Panc1 (cell line): ENCODE results near the gene MYRIP. TPM values are rescaled to one million over a fixed set of nuclear protein-coding genes. Genes with fewer than 3 reads are reported as not detected.
A peak's percentile ranks its signal among the peaks of the same experiment; 100 is the strongest.
"Not testable (repeated sequence)": the region's sequence is repeated elsewhere in the genome, so short reads cannot be mapped to it uniquely, and the experiment has no call there.

Source experiments
- ATAC-seq: fragments of 200-7000 bp; cut with Tn5 transposase; 2 replicates; pipeline ENCODE4 v1.9.1; 2020; ENCODE audit warnings: mild to moderate bottlenecking, moderate library complexity
- BruUV-seq: library from RNA; stranded (reverse); fragments of 400-500 nt; replicated peaks from 2 replicates; lab custom pipeline; 2021; lab: Mats Ljungman, UMichigan
- CTCF ChIA-PET: fragments of 300-600 bp; sonication (Branson Sonifier 250); formaldehyde crosslinking; loops from one replicate; lab custom pipeline; 2022; ENCODE audit warnings: antibody characterized with exemption; lab: Charles Lee
- POLR2A ChIA-PET: fragments of 300-600 bp; sonication (Branson Sonifier 250); formaldehyde crosslinking; loops from one replicate; lab custom pipeline; 2022; ENCODE audit warnings: antibody characterized with exemption; lab: Charles Lee
- DNase-seq: peaks from one replicate; pipeline ENCODE4 v3.0.0-alpha.2; 2010; ENCODE audit warnings: low read depth, low spot score
- H3K27ac ChIP-seq: 2 replicates; pipeline ENCODE4 v1.5.1; 2011; ENCODE audit warnings: mild to moderate bottlenecking, low read length, inconsistent platforms
- H3K27me3 ChIP-seq: fragments of 200-500 bp; sonication (Bioruptor generic); 2 replicates; pipeline ENCODE4 v1.6.0; 2014; ENCODE audit warnings: low read length, inconsistent platforms; ENCODE audit not compliant: control insufficient read depth, insufficient read depth
- H3K36me3 ChIP-seq: fragments of 200-500 bp; sonication (Bioruptor generic); 2 replicates; pipeline ENCODE4 v1.5.1; 2014; ENCODE audit warnings: inconsistent platforms, mild to moderate bottlenecking, low read length, moderate library complexity; ENCODE audit not compliant: control insufficient read depth, insufficient read depth
- H3K4me1 ChIP-seq: 2 replicates; pipeline ENCODE4 v1.5.1; 2011; ENCODE audit warnings: inconsistent platforms, mild to moderate bottlenecking, low read length, moderate library complexity; ENCODE audit not compliant: control insufficient read depth, insufficient read depth
- H3K4me3 ChIP-seq, 2 experiments: 2 replicates each; pipeline ENCODE4 v1.5.1; 2011 to 2012; ENCODE audit warnings: low read depth in 2 of 2, low read length in 2 of 2, mild to moderate bottlenecking in 2 of 2, inconsistent platforms in 1 of 2, moderate library complexity in 1 of 2
- H3K9me3 ChIP-seq: fragments of 200-500 bp; sonication (Bioruptor generic); 2 replicates; pipeline ENCODE4 v1.5.1; 2014; ENCODE audit warnings: low read depth, mild to moderate bottlenecking, inconsistent platforms, low read length, moderate library complexity; ENCODE audit not compliant: control insufficient read depth, insufficient read depth
- POLR2AphosphoS5 ChIP-seq: IDR thresholded peaks from 2 replicates; pipeline ENCODE4 v1.6.1; 2012; ENCODE audit warnings: mild to moderate bottlenecking, low read depth, low read length, moderate library complexity
- SIN3A ChIP-seq: IDR thresholded peaks from 2 replicates; pipeline ENCODE4 v1.6.1; 2012; ENCODE audit warnings: low read depth, mild to moderate bottlenecking, low read length, moderate library complexity, borderline replicate concordance; ENCODE audit not compliant: insufficient read depth
- TCF7L2 ChIP-seq: IDR thresholded peaks from 2 replicates; pipeline ENCODE4 v1.6.1; 2011; ENCODE audit warnings: mild to moderate bottlenecking, low read depth, low read length, inconsistent platforms
- in situ Hi-C: cut with HindIII; loops from 2 replicates; pipeline ENCODE4 v1.10.0; 2016; ENCODE audit warnings: low sequenced_read_pairs, low pct_unique_long_range_greater_than_20kb
- intact Hi-C: fragments of 100-400 bp; cut with micrococcal nuclease; formaldehyde crosslinking; loops from one replicate; pipeline ENCODE4 v1.10.0; 2022; ENCODE audit not compliant: unreplicated experiment
- total RNA-seq: library from RNA; stranded (reverse); gene quantifications from one replicate; pipeline ENCODE4 v1.2.1, GENCODE V29; 2021; ENCODE audit not compliant: unreplicated experiment
- TF ChIP-seq, protein P1 (sequence below): fragments of 450-650 bp; IDR thresholded peaks from 2 replicates; pipeline ENCODE4 v1.5.1; 2017; ENCODE audit warnings: mild to moderate bottlenecking
- TF ChIP-seq, protein P2 (sequence below), 2 experiments: IDR thresholded peaks; 2 replicates each; pipeline ENCODE4 v1.6.1; 2011 to 2012; ENCODE audit warnings: low read depth in 2 of 2, control low read depth in 1 of 2, low read length in 1 of 2, mild to moderate bottlenecking in 1 of 2, moderate library complexity in 1 of 2; ENCODE audit not compliant: insufficient read depth in 1 of 2

Gene MYRIP
- total RNA-seq, 1 experiment from 2014 or later: 0.59 TPM

DNA sequence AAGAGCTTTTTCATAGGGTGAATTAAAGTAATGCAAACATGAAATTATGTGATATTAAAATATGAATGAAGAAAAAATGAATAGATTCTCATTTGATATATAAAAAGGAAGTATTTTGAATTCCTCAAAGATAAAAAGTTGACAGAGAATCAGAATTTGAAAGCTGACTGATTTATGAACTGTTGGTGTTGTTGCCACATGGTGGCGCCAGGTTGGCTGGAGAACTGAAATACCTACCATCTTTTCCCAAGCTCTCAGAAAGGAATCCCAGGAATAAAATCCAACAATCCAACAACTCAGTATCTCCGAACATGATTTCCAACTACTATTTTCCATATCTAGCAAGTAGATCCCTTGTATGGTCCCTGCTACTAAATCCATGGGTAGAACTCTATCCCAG lies 3.1 kb downstream of the MYRIP start:
- intact Hi-C loops (loop anchor here (10.0 kb wide), 1 partner anchor 362 kb away; no protein-coding TSS in a partner anchor), in situ Hi-C loops (no loop called here)
- Histone ChIP-seq H3K4me1 (no peaks in the 10 kb centered on the region), H3K36me3 (no peaks in the 10 kb centered on the region), H3K4me3 (no peak overlapping the region), H3K9me3 (no peaks in the 10 kb centered on the region), H3K27me3 (no peaks in the 10 kb centered on the region), H3K27ac (no peak overlapping the region)
- ChIA-PET CTCF (no interaction called here), POLR2A (no interaction called here)
- BruUV-seq: no TSS peak
- TF ChIP-seq TCF7L2: no peak
- TF ChIP-seq, protein P1, sequence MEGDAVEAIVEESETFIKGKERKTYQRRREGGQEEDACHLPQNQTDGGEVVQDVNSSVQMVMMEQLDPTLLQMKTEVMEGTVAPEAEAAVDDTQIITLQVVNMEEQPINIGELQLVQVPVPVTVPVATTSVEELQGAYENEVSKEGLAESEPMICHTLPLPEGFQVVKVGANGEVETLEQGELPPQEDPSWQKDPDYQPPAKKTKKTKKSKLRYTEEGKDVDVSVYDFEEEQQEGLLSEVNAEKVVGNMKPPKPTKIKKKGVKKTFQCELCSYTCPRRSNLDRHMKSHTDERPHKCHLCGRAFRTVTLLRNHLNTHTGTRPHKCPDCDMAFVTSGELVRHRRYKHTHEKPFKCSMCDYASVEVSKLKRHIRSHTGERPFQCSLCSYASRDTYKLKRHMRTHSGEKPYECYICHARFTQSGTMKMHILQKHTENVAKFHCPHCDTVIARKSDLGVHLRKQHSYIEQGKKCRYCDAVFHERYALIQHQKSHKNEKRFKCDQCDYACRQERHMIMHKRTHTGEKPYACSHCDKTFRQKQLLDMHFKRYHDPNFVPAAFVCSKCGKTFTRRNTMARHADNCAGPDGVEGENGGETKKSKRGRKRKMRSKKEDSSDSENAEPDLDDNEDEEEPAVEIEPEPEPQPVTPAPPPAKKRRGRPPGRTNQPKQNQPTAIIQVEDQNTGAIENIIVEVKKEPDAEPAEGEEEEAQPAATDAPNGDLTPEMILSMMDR: peak; percentile 56
- ATAC-seq (no peak), DNase-seq (no peak)

DNA sequence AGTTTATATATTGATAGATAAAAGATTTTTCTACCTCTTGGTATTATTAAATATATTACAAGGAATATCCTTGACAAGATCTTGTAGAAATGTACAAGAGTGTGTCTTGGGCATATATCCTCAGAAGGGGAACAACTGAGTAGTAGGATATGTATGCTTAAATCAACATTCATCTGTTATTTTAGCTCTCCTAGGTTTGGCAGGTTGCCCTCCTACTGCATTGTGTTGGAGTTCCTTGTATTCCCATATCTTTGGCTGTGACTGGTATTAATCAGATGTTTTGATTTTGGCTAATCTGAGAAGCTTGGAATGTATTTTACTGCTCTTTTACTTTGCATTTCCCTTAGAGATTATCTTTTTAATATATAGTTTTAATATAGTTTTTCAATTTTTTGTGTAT lies 4.6 kb downstream of the MYRIP start:
- no peaks in the 10 kb centered on the region for H3K27me3 ChIP-seq

DNA sequence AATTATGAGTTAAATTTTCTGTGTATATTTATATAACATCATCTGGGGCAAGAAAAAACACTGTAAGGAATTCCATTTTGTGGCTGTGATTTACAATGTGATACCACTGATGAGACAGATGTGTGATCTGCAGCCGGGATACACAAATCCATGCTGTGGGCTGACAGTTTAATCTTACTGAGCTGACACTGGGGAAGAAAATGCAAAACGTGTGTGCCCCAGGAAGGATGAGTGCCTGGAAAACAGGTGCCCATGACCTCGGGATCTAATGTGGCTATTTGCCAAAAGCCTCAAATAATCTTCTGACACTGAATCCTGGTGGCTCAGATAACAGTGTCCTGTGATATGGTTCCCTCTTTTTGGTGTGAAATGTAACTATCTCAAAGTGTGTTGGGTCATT lies 10.5 kb downstream of the MYRIP start:
- Histone ChIP-seq H3K4me1 (no peaks in the 10 kb centered on the region), H3K27me3 (no peaks in the 10 kb centered on the region), H3K36me3 (no peaks in the 10 kb centered on the region), H3K27ac (no peak overlapping the region), H3K4me3 (no peak overlapping the region), H3K9me3 (no peaks in the 10 kb centered on the region)
- no TSS peak for BruUV-seq
- in situ Hi-C loops: no loop called here
- CTCF ChIA-PET: no interaction called here
- intact Hi-C loops: loop anchor here (10.0 kb wide), 1 partner anchor 355 kb away; no protein-coding TSS in a partner anchor
- POLR2A ChIA-PET: no interaction called here
- ATAC-seq (no peak), DNase-seq (no peak)
- TF ChIP-seq TCF7L2: no peak
- TF ChIP-seq, protein P1: no peak
- no peak for TF ChIP-seq SIN3A
- TF ChIP-seq, protein P2, sequence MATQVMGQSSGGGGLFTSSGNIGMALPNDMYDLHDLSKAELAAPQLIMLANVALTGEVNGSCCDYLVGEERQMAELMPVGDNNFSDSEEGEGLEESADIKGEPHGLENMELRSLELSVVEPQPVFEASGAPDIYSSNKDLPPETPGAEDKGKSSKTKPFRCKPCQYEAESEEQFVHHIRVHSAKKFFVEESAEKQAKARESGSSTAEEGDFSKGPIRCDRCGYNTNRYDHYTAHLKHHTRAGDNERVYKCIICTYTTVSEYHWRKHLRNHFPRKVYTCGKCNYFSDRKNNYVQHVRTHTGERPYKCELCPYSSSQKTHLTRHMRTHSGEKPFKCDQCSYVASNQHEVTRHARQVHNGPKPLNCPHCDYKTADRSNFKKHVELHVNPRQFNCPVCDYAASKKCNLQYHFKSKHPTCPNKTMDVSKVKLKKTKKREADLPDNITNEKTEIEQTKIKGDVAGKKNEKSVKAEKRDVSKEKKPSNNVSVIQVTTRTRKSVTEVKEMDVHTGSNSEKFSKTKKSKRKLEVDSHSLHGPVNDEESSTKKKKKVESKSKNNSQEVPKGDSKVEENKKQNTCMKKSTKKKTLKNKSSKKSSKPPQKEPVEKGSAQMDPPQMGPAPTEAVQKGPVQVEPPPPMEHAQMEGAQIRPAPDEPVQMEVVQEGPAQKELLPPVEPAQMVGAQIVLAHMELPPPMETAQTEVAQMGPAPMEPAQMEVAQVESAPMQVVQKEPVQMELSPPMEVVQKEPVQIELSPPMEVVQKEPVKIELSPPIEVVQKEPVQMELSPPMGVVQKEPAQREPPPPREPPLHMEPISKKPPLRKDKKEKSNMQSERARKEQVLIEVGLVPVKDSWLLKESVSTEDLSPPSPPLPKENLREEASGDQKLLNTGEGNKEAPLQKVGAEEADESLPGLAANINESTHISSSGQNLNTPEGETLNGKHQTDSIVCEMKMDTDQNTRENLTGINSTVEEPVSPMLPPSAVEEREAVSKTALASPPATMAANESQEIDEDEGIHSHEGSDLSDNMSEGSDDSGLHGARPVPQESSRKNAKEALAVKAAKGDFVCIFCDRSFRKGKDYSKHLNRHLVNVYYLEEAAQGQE (IDR thresholded peaks at IDR 0.05; ENCODE audit: insufficient read depth in 1 of 2, low read depth in 2 of 2, low read length in 1 of 2): no peak
- no peak for TF ChIP-seq POLR2AphosphoS5

More for the DNA sequence above, 4.6 kb downstream of the MYRIP start:
- ATAC-seq (no peak), DNase-seq (no peak)
- in situ Hi-C loops (no loop called here), intact Hi-C loops (loop anchor here (10.0 kb wide), 1 partner anchor 361 kb away; no protein-coding TSS in a partner anchor)
- no peak overlapping the region for H3K4me3 ChIP-seq
- TF ChIP-seq, protein P1: no peak
- no peak for TF ChIP-seq TCF7L2
- ChIA-PET POLR2A (no interaction called here), CTCF (no interaction called here)
- H3K4me1 ChIP-seq: no peaks in the 10 kb centered on the region
- no peaks in the 10 kb centered on the region for H3K9me3 ChIP-seq
- no TSS peak for BruUV-seq
- no peak overlapping the region for H3K27ac ChIP-seq
- no peaks in the 10 kb centered on the region for H3K36me3 ChIP-seq

DNA sequence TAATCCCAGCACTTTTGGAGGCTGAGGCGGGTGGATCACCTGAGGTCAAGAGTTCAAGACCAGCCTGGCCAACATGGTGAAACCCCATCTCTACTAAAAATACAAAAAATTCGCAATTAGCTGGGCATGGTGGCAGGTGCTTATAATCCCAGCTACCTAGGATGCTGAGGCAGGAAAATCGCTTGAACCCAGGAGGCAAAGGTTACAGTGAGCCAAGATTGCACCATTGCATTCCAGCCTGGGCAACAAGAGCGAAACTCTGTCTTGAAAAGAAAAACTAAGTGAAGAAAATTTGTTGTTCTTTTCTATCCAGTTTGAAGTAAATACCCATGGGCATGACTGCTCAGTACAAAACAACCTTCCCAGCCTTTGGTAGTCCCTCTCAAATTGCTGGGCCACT lies 24.4 kb downstream of the MYRIP start:
- H3K4me1 ChIP-seq, H3K27me3 ChIP-seq, CTCF ChIA-PET, ATAC-seq, H3K27ac ChIP-seq, H3K9me3 ChIP-seq, in situ Hi-C loops, BruUV-seq, DNase-seq, H3K36me3 ChIP-seq, intact Hi-C loops, H3K4me3 ChIP-seq, POLR2A ChIA-PET: not testable (repeated sequence)
